HG03066 (cell line): ENCODE data around the gene DYNC1LI2.

ENCODE experiments used
- ATAC-seq: cut with Tn5 transposase; IDR thresholded peaks from one replicate; pipeline ENCODE4 v1.9.1; 2021; ENCODE audit warnings: low read depth; ENCODE audit not compliant: unreplicated experiment

The DYNC1LI2 gene

GRCh38 chr16:66673691-66674090 lies 77.7 kb downstream of the DYNC1LI2 start:
- no peak for ATAC-seq
